LNCAP (cell line): ENCODE data around the gene LEAP2.
A peak's percentile ranks its signal among the peaks of the same experiment; 100 is the strongest.

Experiments used
- TF ChIP-seq, protein P1 (sequence below): fragments of 450-650 bp; IDR thresholded peaks from 2 replicates; pipeline ENCODE4 v1.5.1; 2017; ENCODE audit warnings: mild to moderate bottlenecking

LEAP2 gene

DNA sequence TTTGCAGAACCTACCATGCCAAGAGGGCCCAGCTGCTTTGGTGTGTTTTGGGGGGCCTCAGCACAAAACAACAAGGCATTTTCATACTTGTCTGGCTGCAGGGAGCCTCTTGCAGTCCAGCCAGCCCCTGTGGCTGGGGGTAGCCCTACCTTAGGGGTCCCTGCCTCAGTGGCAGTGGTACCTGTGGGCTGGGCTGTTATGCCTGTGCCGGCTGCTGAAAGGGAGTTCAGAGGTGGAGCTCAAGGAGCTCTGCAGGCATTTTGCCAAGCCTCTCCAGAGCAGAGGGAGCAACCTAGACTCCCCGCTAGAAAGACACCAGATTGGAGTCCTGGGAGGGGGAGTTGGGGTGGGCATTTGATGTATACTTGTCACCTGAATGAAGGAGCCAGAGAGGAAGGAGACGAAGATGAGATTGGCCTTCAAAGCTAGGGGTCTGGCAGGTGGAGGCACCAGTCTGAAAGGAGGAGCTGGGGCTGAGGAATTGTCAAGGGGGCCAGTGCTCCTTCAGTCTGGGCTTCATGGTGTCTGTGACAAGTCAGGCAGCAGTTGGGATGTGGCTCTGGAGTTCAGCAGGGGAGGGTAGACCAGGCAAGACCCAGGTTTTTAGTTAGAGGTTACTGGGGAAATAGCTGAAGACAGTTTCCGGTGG lies 44.5 kb upstream of the LEAP2 start:
- TF ChIP-seq, protein P1, sequence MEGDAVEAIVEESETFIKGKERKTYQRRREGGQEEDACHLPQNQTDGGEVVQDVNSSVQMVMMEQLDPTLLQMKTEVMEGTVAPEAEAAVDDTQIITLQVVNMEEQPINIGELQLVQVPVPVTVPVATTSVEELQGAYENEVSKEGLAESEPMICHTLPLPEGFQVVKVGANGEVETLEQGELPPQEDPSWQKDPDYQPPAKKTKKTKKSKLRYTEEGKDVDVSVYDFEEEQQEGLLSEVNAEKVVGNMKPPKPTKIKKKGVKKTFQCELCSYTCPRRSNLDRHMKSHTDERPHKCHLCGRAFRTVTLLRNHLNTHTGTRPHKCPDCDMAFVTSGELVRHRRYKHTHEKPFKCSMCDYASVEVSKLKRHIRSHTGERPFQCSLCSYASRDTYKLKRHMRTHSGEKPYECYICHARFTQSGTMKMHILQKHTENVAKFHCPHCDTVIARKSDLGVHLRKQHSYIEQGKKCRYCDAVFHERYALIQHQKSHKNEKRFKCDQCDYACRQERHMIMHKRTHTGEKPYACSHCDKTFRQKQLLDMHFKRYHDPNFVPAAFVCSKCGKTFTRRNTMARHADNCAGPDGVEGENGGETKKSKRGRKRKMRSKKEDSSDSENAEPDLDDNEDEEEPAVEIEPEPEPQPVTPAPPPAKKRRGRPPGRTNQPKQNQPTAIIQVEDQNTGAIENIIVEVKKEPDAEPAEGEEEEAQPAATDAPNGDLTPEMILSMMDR = no peak

DNA sequence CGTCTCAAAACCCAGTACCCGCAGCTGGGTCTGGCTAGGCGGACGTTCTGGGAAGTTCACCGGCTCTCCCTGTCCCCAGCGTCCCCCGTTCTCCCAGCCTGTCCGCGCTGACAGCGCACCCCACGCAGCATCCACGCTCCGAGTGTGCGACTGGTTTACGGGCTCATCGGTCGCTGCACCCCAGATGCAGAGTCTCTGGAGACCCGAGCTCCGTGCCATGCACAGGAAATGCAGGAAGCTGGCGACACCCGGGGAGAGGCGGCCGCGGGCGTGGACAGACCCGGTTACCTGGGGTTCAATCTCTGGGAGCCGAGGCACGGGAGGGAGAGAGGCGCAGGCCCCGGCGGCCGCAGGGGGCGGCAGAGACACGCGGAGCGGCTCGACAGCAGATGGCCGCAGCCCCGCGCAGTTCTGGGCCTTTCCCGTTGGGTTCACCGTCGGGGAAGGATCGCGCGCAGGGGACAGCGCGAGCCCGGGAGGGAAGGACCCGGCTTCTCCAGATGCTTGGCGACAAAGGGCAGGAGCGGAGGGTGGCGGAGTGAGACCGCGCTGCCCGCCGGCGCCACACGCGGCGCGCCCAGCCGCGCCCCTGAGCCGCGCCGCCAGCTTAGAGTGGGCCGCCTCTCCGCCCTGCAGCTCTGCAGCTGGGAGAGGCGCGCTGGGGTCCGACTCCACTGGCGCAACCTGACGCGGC lies 43.6 kb upstream of the LEAP2 start:
- TF ChIP-seq, protein P1 = peak; percentile 87

GRCh38 chr5:132830436-132831094 lies 42.9 kb upstream of the LEAP2 start, which contains the start of gene SHROOM1:
TSS of gene SHROOM1 (minus strand) at chr5:132830647. CDS start at chr5:132826140, 4,507 bp downstream.
- TF ChIP-seq, protein P1 = no peak

DNA sequence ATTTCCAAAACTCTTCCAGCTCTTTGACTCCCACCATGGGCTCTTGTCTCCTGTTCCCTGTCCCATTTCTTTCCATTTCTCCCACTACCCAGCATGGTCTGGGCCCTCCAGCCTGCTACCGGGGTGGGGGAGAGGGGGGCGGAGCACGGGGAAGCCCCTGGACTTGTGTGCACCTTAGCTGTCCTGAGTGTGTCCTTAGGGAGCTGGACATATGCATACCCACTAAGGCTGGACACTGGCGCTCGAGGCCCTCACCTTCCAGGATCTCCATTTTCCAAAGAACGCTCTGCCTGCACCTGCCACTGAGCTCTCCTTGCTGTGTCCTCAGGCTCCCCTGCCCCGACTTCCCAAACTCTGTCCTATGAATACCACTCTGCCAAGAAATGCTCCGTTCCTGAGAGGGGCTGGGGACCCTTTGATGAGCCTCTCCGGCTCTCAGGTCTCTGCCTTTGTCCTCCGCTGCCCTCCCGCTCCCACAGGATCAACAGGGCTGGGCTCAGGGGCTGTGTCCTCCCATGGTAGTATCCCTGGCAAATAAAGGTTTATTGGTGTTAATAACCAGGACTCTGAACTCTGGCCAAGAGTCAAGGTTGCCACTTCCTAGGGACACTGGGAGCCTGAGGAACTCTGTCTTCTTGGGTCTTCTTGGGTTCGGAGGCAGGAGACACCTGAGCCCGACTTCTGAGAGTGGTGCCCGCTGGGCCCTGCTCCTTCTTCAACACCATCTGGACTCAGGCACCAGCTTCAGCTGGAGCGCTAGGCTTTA lies 42.2 kb upstream of the LEAP2 start:
- TF ChIP-seq, protein P1 = no peak

- TF ChIP-seq, protein P1 = no peak
Observed at GRCh38 chr5:132832612-132833011, 40.9 kb upstream of the LEAP2 start.

- TF ChIP-seq, protein P1 = no peak
Observed at GRCh38 chr5:132834057-132834456, 39.4 kb upstream of the LEAP2 start.

DNA sequence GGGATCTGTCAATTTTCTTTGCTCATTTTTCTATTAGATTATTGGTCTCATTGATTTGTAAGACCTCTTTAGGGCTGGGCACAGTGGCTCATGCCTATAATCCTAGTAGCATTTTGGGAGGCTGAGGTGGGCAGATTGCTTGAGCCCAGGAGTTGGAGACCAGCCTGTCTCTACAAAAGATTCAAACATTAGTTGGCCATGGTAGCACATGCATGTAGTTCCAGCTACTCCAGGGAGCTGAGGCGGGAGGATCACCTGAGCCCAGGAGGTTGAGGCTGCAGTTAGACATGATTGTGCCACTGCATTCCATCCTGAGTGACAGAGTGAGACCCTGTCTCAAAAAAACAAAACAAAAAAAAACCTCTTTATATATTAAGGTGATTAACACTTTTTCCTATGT lies 36.6 kb upstream of the LEAP2 start:
- TF ChIP-seq, protein P1 = no peak
